Sigmoid colon (tissue), 4 donors: ENCODE measurements around the gene PRR19.

Experiments used
- POLR2A ChIP-seq, 2 donors: fragments of 450-650 bp; IDR thresholded peaks; one replicate each; pipeline ENCODE4 v1.6.1; 2016; ENCODE audit warnings: antibody characterized with exemption in 2 of 2, mild to moderate bottlenecking in 2 of 2, moderate library complexity in 2 of 2
- POLR2AphosphoS5 ChIP-seq, 4 donors: sonication (generic); formaldehyde crosslinking; IDR thresholded peaks; one replicate each; pipeline ENCODE4 v1.6.1; 2017; ENCODE audit warnings: antibody characterized with exemption in 4 of 4

GRCh38 chr19:42268142-42268703, 33.7 kb upstream of the PRR19 start:
- TF ChIP-seq POLR2A (IDR thresholded peaks at IDR 0.05) (peak; percentile 70 to 79), POLR2AphosphoS5 (IDR thresholded peaks at IDR 0.05) (peak; percentile 76 to 98 (median 89))
